Cardiac muscle cell (in vitro differentiated cells and primary cell): ENCODE data around the gene RNF217. TPM values are rescaled to one million over a fixed set of nuclear protein-coding genes. Genes with fewer than 3 reads are reported as not detected.

Source experiments
- DNase-seq, 2 donors: peaks; one replicate each; pipeline versions ENCODE4 v3.0.0 to v3.0.0-alpha.2; 2010 to 2017; ENCODE audit warnings: low read depth in 1 of 2, low spot score in 1 of 2
- H3K27ac ChIP-seq: fragments of 200-600 bp; sonication (generic); 2 replicates; pipeline ENCODE4 v1.5.1; 2016
- H3K27me3 ChIP-seq: fragments of 200-600 bp; sonication (generic); 2 replicates; pipeline ENCODE4 v1.6.0; 2016; ENCODE audit warnings: control low read depth
- H3K36me3 ChIP-seq: fragments of 200-600 bp; sonication (generic); 2 replicates; pipeline ENCODE4 v1.5.1; 2016; ENCODE audit warnings: control low read depth
- H3K4me1 ChIP-seq: fragments of 200-600 bp; sonication (generic); 2 replicates; pipeline ENCODE4 v1.8.1; 2017; ENCODE audit warnings: low read depth, mild to moderate bottlenecking, mixed run types
- H3K4me3 ChIP-seq: fragments of 200-600 bp; sonication (generic); 2 replicates; pipeline ENCODE4 v1.5.1; 2016; ENCODE audit warnings: mild to moderate bottlenecking
- H3K9me3 ChIP-seq: fragments of 200-600 bp; sonication (generic); 2 replicates; pipeline ENCODE4 v1.5.1; 2017; ENCODE audit warnings: low read depth, mild to moderate bottlenecking, control low read depth
- polyA plus RNA-seq: library from polyadenylated mRNA; unstranded; fragments of >200 nt; fragmentation: Nextera tagmentation; extraction: Ambion mirVana; gene quantifications from 2 replicates; pipeline ENCODE4 v1.2.1, GENCODE V29; 2016
- total RNA-seq: library from RNA; depleted of rRNA; stranded (reverse); fragments of >200 nt; gene quantifications from 2 replicates; pipeline ENCODE4 v1.2.3, GENCODE V29; 2016
- TF ChIP-seq, protein P1 (sequence below): IDR thresholded peaks from 2 replicates; pipeline ENCODE4 v1.5.1; 2012; ENCODE audit warnings: low read depth, mild to moderate bottlenecking, low read length

RNF217 gene
- total and polyA plus RNA-seq, 2 experiments from 2014 or later: 9.4 to 27.1 TPM

DNA sequence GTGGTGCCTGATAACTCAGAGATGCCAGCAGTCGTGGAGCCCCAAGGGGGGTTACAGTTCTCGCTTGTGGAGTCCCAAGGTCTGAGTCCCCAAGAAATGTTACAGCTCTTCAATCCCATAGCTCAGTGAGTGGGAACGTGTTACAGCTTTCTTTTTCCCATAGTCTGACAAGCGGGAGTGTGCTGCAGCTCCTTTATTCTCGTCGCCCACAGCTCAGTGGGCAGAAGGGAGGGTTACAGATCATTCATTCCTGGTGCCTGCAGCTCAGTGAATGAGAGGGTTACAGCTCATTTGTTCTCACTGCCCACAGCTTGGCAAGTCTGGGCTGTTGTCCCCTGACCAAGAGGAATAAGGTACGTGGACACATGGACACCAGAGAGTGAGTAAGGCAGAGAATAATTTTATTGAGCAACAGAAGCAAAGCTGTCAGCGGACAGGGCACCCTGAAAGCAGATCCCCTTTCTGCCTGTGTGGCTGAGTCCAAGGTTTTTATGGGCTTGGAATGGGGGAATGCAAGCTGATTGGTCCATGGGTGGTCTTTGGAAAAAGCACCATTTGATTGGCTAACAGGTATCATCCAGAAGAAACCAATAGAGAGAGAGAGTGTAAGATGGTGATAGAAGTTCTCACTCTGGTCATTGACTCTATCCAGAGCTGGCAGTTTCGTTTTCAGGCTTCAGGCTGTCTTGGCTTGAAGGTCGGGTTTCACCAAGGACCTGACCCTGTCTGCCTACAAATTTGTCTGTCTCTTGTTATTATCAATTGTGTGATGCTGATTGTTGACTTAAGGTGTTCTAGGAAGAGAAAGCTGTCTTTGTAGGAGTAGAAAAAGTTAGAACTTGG lies 16.4 kb downstream of the RNF217 start:
- H3K27me3 ChIP-seq: no peaks in the 10 kb centered on the region
- H3K4me1 ChIP-seq: no peaks in the 10 kb centered on the region
- DNase-seq: no peak
- TF ChIP-seq, protein P1, sequence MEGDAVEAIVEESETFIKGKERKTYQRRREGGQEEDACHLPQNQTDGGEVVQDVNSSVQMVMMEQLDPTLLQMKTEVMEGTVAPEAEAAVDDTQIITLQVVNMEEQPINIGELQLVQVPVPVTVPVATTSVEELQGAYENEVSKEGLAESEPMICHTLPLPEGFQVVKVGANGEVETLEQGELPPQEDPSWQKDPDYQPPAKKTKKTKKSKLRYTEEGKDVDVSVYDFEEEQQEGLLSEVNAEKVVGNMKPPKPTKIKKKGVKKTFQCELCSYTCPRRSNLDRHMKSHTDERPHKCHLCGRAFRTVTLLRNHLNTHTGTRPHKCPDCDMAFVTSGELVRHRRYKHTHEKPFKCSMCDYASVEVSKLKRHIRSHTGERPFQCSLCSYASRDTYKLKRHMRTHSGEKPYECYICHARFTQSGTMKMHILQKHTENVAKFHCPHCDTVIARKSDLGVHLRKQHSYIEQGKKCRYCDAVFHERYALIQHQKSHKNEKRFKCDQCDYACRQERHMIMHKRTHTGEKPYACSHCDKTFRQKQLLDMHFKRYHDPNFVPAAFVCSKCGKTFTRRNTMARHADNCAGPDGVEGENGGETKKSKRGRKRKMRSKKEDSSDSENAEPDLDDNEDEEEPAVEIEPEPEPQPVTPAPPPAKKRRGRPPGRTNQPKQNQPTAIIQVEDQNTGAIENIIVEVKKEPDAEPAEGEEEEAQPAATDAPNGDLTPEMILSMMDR: no peak
- H3K36me3 ChIP-seq: no peaks in the 10 kb centered on the region
- H3K27ac ChIP-seq: no peak overlapping the region
- no peak overlapping the region for H3K4me3 ChIP-seq
- H3K9me3 ChIP-seq: no peaks in the 10 kb centered on the region

DNA sequence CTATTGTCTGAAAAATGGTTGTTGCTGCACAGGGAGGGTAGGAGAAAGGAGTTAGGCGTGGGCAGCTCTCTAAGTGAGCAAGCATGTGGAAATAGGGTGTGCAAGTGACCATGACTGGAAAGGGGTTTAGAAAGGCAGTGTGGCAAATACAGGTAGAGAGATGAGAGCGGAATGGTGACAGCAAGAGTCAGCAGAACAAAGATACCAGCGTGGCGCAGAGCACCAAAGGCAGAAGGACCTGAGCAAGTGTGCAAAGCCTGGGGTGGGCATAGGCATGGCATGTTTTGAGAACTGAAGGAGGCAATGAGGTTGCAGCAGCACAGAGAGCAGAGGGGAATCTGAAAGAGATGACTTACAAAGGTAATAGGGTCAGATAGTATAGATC lies 17.0 kb downstream of the RNF217 start:
- no peak for DNase-seq
- Histone ChIP-seq H3K9me3 (no peaks in the 10 kb centered on the region), H3K36me3 (no peaks in the 10 kb centered on the region), H3K4me1 (no peaks in the 10 kb centered on the region), H3K27ac (no peak overlapping the region), H3K27me3 (no peaks in the 10 kb centered on the region), H3K4me3 (no peak overlapping the region)
- TF ChIP-seq, protein P1: no peak

DNA sequence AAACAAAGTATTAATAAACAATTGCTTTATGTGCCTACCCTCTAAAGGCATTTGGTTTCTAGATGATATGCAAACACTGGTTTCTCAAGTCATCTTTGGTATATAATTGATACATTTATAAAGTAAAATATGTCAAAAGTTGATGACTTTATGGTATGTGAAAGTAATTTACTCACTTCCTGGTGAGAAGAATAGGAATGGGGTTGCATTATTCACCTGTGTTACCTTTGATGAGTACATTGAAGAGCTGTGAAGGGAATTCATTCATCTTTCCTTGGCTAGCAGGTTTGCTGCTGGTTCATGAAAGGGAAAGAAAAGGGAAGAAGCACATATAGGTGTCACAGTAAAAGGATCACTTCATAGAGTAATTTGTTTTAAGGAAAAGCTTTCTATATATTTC lies 20.4 kb downstream of the RNF217 start:
- Histone ChIP-seq H3K27ac (no peak overlapping the region), H3K9me3 (no peaks in the 10 kb centered on the region), H3K36me3 (no peaks in the 10 kb centered on the region), H3K27me3 (no peaks in the 10 kb centered on the region), H3K4me3 (no peak overlapping the region), H3K4me1 (peaks cover 7% of the 10 kb centered on the region)
- TF ChIP-seq, protein P1: no peak
- DNase-seq: no peak

DNA sequence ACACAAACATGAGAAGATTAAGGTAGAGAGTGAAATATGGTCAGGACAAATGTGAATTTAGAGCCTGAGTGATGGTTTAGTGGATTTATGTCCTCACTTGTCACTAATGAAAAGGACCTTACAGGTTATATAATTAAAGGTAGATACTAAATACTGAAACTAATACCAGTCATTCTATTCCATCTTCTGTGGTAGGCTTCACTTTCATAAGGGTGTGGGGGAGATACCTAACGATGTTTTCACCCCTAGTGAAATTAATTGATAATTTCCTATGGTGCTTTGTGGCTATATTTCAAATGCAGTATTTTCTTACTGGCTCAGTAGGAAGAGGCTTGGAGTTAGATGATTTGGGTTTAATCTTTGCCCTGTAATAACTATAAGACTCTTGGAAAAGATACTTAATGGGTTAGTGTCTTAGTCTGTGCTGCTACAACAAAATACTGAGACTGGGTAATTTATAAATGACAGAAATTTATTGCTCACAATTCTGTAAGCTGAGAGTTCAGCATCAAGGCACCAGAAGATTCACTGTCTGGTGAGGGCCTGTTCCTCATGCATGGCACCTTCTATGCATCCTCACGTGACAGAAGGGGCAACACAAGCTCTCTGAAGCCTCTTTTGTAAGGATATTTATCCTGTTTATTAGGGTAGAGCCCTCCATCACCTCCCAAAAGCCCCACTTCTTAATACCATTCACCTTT lies 21.3 kb downstream of the RNF217 start:
- no peak overlapping the region for H3K27ac ChIP-seq
- no peak overlapping the region for H3K4me3 ChIP-seq
- H3K9me3 ChIP-seq: no peaks in the 10 kb centered on the region
- TF ChIP-seq, protein P1: no peak
- H3K4me1 ChIP-seq: peaks cover 7% of the 10 kb centered on the region
- no peaks in the 10 kb centered on the region for H3K27me3 ChIP-seq
- H3K36me3 ChIP-seq: no peaks in the 10 kb centered on the region
- no peak for DNase-seq

DNA sequence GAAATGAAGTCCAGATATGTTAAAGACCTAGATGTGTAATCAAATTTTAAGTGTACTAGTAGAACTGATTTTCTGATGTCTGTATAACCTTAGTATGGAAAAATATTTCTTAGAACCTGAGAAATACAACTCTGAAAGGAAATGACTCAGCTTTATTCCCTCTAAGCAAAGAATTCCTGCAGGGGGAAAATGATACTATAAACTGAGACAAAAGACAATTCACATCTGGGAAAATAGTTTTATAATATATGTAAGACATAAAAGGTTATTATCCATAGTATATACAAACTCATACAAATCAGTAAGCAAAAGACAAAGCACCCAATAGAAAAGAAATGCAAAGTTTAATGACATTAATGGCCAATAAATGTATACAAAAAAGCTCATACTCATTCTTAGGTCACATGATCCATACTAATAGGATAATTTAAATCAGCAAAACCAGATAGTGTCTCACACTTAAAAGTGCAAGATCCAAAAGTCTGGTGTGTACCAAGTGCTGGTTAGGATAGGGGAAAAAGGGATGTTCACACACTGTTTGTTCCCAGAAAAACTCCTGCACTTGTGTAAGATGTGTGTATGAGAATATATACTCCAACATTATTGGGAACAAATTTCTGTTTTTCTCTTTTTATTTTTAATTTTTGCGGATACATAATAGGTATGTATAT lies 22.6 kb downstream of the RNF217 start:
- peaks cover 7% of the 10 kb centered on the region for H3K4me1 ChIP-seq
- H3K27ac ChIP-seq: no peak overlapping the region
- no peak overlapping the region for H3K4me3 ChIP-seq
- TF ChIP-seq, protein P1: no peak
- H3K9me3 ChIP-seq: no peaks in the 10 kb centered on the region
- no peaks in the 10 kb centered on the region for H3K27me3 ChIP-seq
- DNase-seq: peak in 1 of 2 donors; percentile 46
- H3K36me3 ChIP-seq: no peaks in the 10 kb centered on the region
